ENCODE measurements around the gene PANK3.
"Not testable (repeated sequence)": the region's sequence is repeated elsewhere in the genome, so short reads cannot be mapped to it uniquely, and the experiment has no call there.

PANK3 gene

GRCh38 chr5:168591302-168592013 lies 12.3 kb upstream of the PANK3 start:
- DNase-seq, result no peak

- no peak for DNase-seq
Measured at GRCh38 chr5:168590666-168591065, 11.5 kb upstream of the PANK3 start.

GRCh38 chr5:168587987-168588386 lies 8.8 kb upstream of the PANK3 start:
- DNase-seq, result no peak

GRCh38 chr5:168585119-168585856 lies 6.1 kb upstream of the PANK3 start:
- DNase-seq, result no peak

GRCh38 chr5:168583742-168584482 lies 4.7 kb upstream of the PANK3 start:
- no peak for DNase-seq

- DNase-seq, result not testable (repeated sequence)
Measured at GRCh38 chr5:168580814-168581469, 1.8 kb upstream of the PANK3 start.

- no peak for DNase-seq
Measured at GRCh38 chr5:168580227-168580508, 1.0 kb upstream of the PANK3 start.

- DNase-seq, result peak; percentile 92
Measured at GRCh38 chr5:168579488-168580226, 489 bp upstream of the PANK3 start.

- no peak for DNase-seq
Measured at GRCh38 chr5:168578006-168578405, 1.2 kb downstream of the PANK3 start.

GRCh38 chr5:168575391-168576372 lies 3.5 kb downstream of the PANK3 start:
- DNase-seq, result no peak

GRCh38 chr5:168574156-168574555 lies 5.0 kb downstream of the PANK3 start:
- not testable (repeated sequence) for DNase-seq

GRCh38 chr5:168573663-168574062 lies 5.5 kb downstream of the PANK3 start:
- not testable (repeated sequence) for DNase-seq

- no peak for DNase-seq
Measured at GRCh38 chr5:168570490-168571328, 8.5 kb downstream of the PANK3 start.

- DNase-seq, result no peak
Measured at GRCh38 chr5:168568738-168569137, 10.4 kb downstream of the PANK3 start.

GRCh38 chr5:168563959-168564358 lies 15.2 kb downstream of the PANK3 start:
- DNase-seq, result no peak

- DNase-seq, result no peak
Measured at GRCh38 chr5:168562279-168562678, 16.9 kb downstream of the PANK3 start.

GRCh38 chr5:168557389-168557788 lies 21.8 kb downstream of the PANK3 start:
- DNase-seq, result no peak

GRCh38 chr5:168553377-168554130 lies 25.6 kb downstream of the PANK3 start:
- no peak for DNase-seq

GRCh38 chr5:168552146-168552545 lies 27.0 kb downstream of the PANK3 start:
- DNase-seq, result no peak

- no peak for DNase-seq
Measured at GRCh38 chr5:168550656-168551055, 28.5 kb downstream of the PANK3 start.
